Activated CD8-positive, alpha-beta memory T cell treated with anti-CD3 and anti-CD28 coated beads for 24 hours (primary cell): ENCODE measurements around the gene PRR14L.
"Not testable (repeated sequence)": the region's sequence is repeated elsewhere in the genome, so short reads cannot be mapped to it uniquely, and the experiment has no call there.

Experiments
- DNase-seq: peaks from one replicate; pipeline ENCODE4 v3.0.0-alpha.2; 2020

Gene PRR14L

DNA sequence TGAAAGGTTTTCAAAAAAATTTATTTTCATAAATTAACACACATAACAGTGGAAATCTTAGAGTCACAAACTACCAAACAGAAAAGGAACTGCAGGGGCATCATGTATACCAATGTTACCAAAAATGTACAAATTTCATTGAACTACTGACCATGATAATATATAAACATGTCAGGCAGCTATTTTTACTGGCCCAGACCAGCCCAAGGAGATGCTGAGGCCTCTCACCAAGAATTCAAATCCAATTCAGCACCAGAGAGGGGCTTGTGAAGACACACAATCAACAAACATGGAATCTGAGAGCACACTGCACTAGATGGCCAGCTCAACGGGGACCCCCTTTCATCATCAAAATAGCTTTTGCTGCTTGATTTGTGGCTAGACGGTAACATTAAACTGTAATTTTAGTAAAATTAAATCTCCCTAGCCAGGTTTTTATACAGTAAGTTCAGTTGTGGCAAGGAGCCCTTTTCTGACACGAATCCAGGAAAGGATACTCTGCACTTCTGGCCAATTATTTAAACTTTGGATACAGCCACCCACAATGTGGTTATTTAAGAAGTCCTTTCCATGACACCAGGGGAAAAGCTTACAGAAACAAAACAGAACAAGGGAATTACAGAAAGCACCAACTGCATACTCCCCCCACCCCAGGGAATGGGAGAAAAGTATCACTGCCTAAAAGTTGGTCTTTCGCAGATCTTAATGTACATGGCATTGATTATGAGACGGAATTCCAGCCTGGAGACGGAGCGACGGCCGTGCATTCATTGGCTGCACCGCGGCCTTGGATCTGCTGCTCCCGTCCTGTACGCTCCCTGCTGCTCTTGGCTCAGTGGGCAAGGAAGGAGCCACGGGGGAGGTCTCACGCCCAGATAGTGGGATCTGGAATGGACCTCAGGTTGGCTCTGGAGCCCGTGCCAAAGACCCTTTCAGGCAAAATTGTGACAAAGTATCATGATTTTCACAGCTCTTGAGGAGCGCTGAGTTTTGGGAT is 68.3 kb downstream of the PRR14L start:
- no peak for DNase-seq

DNA sequence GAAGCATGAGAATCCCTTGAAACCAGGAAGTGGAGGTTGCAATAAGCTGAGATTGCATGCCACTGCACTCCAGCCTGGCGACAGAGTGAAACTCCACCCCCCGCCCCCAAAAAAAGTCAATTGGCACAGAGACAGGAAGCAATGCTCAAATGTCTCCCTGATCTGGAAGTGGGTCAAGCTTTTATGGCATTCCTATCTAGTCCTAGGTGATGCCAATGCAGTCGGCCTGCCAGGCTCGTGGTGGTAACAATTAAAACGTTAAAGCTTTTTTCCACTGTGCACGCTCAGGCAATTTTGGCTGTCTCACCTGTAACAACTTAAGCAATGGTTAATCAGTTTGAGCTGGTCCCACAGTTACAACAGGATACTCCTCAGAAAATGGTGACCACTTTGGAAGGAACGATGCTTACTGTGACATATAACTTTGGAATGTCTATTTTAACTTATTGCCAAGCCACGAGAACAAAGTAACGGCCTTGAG is 69.0 kb downstream of the PRR14L start:
- no peak for DNase-seq

DNA sequence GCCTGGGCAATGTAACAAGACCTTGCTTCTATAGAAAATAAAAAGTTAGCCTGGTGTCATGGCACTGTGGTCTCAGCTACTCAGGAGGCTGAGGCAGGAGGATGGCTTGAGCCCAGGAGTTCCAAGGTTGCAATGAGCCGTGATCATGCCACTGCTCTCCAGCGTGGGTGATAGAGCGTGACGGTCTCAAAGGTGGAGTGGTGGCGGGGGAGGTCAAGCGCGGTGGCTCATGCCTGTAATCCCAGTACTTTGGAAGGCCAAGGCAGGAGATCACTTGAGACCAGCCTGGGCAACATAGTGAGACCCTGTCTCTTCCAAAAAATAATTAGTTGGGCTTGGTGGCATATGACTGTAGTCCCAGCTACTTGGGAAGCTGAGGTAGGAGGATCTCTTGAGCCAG is 71.2 kb downstream of the PRR14L start:
- DNase-seq, result no peak

DNA sequence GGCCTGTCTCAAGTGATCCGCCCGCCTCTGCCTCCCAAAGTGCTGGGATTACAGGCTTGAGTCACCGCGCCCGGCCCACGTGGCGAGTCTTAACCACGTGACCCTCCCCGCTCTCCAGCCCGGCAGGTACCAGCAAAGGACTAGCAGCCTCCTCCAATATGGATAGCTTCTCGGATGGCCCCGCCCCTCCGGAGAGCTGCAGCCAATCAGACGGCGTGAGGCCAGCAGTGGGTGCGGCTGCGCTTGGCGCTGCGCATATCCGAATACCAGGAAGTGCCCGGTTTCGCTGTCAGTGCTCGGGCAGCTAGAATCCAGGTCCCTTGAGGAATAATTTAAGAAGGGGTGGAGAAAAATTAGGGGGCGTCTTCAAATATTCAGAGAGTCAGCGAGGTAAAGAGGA is 73.2 kb downstream of the PRR14L start:
- DNase-seq, result peak; percentile 95

DNA sequence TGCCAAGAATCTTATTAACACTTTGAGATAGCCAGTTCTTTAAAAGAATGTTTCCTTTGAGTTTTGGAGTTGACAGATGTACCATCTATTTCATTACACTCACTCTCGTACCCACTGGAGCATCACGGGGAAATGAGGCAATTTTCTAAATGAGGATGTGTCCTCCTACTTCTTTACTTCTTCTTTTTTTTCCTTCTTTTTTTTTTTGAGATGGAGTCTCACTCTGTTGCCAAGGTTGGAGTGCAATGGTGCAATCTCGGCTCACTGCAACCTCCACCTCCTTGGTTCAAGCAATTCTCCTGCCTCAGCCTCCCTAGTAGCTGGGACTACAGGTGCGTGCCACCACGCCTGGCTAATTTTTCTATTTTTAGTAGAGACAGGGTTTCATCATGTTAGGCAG is 75.7 kb downstream of the PRR14L start:
- DNase-seq, result not testable (repeated sequence)

DNA sequence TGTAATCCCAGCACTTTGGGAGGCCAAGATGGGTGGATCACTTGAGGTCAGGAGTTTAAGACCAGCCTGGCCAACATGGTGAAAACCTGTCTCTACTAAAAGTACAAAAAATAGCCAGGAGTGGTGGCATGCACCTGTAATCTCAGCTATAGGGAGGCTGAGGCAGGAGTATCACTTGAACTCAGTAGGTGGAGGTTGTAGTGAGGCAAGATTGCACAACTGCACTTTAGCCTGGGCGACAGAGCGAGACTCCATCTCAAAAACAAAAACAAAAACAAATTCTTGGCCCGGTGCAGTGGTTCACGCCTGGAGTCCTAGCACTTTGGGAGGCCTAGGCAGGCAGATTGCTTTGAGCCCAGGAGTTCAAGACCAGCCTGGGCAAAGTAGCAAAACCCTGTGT is 81.1 kb downstream of the PRR14L start:
- DNase-seq, result not testable (repeated sequence)

DNA sequence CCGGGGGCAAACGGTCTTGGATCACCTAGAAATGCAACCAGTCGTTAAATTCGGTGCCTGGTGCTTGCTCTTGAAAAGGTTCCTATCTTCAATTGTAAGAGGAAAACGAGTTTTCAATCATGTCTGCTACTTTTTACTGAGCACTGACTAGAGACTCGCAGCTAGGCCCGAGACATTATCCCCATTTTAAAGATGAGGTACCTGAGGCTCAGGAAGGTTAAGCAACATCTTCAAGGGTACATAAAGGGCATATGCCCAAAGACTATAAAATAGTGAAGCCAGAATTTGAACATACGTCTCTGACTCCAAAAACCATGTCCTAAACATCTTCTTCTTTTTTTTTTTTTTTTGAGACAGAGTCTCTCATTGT is 87.3 kb downstream of the PRR14L start:
- no peak for DNase-seq

DNA sequence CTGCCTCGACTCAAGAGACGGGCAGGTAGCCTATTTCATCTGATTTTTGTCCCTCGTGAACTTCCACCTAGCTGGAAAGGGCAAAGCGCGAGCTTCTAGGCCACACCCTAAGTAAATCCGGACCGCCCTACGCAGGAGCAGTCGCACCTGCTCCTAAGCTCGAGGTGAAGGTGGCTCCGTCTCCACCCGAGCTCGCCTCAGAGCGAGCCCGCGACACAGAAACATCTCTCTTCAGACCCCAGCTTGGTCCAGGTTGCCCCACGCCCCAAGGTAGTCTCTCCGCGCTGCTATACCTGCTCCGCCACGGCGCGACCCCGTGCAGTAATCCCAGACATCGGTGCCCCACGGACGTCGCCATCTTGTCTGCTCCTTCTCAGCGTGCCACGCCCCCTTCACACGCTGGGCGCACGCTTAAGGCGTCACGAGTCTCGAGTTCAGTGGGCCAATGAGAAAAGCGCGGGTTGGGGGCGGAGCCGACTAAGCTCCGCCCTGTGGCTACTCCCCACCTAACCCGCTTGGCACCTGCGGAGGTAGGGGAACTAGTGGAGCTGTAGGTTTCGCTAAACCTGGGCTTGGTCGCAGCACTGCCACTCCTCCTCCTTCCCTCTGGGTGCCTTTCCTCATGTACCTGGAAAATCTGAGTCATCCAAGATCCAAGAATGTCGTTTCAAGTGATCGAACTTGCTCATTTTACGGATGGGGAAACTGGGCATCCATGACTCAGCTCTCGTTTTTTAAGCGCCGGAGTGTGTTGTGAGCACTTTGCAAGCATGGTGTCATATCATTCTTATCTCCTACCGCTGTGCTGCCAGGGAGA is 87.9 kb downstream of the PRR14L start, which contains the start of gene PISD:
TSS of gene PISD (minus strand) at position 365 of the 817 bp plus-strand sequence. CDS start at position 358, 7 bp downstream.
- DNase-seq, result peak; percentile 99

DNA sequence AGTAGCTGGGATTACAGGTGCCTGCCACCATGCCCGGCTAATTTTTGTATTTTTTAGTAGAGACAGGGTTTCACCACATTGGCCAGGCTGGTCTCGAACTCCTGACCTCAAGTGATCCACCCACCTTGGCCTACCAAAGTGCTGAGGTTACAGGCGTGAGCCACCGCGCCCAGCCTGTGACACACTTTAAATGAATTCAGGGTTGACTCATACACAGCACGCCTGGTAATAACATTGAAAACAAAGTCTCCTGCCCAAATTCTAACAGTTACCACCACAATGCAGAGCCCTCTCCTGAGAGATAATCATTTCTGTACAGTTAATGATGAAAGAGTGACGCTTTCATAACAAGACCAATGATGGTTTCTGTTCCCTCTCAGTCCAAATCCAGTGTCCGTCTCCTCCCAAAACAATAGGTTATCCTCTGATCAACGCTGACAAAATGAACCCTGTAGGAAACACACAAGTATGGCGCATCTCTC is 89.0 kb downstream of the PRR14L start:
- peak; percentile 68 for DNase-seq

DNA sequence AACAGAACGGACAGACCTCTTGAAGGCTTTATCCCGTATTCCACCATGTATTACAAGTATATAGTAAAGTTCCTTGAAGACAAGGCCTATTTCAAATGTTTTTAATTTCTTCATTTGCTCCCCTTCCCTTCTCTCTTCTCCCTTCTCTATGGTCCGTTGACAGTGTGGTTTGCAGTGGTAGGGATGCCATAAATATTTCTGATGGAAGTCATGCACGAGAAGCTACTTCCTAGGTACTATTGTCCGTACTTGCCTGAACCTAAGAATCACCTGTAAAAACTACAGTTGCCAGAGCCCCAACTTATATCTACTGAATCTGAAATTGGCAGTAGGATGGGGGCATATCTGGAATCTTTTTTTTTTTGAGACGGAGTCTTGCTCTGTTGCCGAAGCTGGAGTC is 90.7 kb downstream of the PRR14L start:
- DNase-seq, result no peak

DNA sequence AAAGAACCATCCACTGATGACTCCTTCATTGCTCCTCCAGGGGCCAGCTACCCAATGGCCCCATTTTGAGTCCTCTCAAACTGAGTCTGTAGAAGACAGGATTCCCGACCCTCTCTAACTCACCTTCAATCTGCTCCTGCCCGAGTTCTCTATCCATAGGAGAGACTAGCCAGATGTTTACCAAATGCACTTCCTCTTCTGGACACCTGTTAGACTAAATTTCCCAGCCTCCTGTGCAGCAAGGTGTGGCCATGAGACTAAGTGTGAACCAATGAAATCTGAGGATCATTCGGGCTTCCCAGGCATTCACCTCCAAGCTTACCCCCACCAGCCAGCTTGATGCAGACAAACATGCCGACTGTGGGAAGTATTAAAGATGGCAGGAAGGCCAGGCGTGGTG is 95.5 kb downstream of the PRR14L start:
- no peak for DNase-seq

DNA sequence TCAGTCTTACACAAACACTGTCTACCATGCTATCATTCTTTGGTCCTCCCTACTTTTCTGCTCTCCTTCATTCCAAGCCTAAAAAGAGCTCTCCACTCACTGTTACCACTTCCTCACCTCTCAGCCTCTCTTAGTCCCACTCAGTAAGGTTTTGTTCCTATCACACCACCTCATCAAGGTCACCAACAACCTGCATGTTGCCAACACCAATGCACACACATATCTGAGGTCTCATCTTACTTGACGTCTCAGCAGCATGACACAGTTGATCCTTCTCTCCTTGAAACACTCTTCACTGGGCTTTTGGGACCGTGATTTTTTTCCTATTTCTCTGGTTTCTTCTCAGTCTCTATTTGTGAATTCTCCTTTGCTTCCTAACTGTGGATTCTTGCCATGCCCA is 96.0 kb downstream of the PRR14L start:
- DNase-seq, result no peak

DNA sequence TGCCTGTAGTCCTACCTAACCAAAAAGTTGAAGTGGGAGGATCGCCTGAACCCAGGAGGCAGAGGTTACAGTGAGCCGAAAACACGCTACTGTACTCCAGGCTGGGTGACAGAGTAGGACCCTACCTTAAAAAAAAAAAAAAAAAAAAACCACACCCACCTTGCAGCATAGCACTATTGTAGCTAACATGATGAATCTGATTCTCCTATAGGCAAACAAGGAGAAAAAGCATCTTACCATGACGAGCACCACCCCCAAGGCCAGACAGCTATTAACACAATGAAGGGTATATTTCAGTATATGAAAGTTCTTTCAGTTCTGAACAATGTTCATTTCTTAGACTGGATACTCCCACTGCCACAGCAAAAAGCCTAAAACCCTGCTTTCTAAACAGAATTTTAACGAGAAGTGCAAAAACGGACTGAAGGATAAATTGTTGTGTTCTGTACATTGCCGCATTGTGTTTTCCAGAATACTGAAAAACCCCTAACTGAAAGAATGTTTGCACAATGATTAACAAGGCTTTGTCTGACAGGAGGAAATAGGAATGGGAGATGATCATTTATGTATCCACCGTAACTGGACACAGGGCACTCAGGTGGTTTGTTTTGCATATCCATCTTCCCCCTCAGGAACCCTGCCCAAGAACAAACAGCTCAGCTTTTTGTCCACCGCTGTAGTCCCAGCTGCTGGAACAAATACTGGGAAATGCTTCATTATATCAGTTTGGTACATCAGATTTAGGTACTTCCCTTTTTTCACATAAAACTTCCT is 96.8 kb downstream of the PRR14L start:
- no peak for DNase-seq

DNA sequence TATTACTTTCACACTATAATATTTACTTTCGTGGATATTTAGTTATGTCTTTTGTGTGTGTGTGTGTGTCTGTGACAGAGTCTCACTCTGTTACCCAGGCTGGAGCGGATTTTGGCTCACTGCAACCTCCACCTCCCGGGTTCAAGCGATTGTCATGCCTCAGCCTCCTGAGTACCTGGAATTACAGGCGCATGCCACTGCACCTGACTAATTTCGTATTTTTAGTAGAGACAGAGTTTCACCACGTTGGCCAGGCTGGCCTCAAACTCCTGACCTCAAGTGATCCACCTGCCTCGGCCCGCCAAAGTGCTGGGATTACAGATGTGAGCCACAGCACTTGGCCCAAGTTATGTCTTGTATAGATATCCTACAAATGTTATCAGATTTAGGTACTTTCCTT is 97.8 kb downstream of the PRR14L start:
- DNase-seq, result no peak

DNA sequence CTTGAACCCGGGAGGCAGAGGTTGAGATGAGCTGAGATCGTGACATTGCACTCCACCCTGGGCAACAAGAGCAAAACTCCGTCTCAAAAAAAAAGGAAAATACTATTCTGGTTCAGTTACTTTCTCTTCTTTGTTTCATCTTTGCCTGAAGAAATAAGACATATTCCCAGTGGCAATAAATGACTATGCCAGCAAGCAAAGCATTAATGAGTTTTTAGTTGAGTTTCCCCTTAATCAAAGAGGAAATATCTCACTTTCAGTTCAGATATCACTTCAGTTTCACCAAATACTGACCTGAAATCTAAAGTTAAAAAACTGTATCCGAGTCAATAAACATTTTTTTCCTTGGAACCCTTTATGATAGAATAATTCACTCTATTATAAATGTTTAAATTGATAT is 98.3 kb downstream of the PRR14L start:
- no peak for DNase-seq

DNA sequence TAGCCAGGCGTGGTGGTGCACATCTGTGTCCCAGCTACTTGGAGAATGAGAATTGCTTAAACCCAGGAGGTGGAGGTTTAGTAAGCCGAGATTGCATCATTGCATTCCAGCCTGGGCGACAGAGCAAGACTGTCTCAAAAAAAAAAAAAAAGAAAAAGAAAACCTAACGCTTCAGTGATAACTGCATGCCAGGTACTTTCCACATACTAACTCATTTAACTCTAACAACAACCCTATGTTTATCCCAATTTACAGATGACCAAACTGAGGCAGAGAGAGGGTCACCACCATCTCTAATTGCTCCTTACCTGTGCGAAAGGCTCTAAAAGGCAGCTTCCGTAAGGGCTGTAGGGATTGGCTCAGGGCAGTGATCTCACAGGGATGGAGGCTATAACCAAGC is 99.5 kb downstream of the PRR14L start:
- no peak for DNase-seq

DNA sequence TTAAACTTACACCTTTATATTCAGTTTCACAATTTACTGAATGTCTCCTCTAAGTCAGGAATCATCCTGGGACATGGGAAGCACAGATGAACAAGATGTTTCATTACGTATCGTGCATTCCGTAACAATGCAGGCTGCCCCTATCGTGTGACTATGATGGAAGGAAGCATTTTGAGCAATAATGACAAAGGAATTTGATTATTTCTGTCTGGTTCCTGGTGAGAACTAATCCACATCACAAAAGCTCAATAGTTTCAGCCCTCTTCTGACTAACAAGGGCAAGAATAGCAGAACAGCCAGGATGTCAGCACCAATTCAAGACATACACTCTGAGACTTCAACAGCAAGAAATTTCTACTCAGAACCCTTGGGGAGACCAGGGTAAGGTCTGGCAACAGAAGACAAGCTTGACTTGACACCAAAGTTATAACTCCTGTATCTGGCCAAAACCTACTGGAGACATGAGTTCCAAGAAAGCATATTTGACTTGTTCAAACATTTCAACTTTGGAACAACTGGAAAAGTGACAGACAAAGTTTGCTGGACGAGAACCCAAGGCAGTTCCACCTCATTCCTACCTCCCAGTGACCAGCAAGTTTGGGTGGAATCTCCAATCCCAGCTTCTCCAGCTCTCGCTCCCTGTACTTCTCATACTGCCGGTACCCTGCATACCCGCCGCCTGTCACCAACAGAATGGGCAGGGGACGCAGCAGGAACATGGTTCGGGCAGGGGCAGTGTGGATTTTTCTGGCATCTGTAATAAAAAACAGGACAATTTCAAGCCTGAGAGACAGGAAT is 102.2 kb downstream of the PRR14L start:
- DNase-seq, result no peak

DNA sequence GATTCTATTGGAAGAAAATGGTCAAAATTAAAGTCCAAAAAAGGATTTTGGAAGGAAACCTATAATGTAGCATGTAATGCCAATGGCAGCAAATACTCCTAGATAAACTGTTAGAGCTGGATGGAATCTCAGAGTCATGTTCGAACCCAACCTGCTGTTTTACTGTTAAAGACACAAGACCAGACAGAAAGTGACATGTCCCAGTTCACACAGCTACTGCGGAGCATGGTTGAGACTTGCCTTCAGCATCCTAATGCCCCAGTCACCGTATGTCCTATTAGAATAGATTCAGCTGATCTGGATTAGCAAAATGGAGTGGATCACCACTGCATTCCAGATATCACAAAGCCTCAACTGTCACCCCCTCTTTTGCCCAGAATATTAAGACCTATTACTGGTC is 102.9 kb downstream of the PRR14L start:
- DNase-seq, result no peak

DNA sequence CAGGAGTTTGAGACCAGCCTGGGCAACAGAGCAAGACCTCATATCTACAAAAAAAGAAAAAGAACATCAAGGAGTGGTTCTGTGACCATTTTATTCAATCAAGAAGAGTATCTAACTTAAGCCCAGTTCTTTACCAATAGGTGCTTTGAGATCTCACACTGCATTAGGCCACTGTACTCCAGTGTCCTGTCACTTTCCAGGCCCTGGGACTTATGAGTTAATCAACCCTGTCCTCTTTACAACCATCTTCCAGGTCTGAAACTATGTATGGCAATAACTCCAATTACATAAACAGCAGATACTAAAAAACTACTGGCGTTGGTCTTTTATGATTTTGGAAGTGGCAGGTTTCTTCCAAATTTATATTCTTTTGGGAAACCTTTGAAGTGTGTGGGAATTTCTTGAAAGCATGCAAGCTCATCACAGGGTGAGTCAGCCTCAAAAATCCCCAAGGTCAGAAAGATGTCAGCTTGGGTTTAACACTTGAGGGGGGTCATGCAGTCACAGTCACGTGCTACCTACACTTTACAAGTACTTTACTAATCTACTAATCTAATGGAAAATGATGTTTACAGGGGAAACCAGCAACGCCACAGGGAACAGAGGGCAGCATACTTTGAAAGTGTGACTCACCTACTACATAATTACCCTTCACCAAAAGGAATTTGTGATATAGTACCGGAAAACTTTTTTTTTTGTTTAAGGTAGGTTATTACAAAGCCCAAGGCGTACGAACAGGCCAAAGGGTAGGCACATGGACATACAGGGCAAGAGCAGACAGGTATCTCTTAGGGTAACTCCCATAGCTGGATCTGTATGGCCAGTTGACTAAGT is 103.5 kb downstream of the PRR14L start:
- peak; percentile 62 for DNase-seq

DNA sequence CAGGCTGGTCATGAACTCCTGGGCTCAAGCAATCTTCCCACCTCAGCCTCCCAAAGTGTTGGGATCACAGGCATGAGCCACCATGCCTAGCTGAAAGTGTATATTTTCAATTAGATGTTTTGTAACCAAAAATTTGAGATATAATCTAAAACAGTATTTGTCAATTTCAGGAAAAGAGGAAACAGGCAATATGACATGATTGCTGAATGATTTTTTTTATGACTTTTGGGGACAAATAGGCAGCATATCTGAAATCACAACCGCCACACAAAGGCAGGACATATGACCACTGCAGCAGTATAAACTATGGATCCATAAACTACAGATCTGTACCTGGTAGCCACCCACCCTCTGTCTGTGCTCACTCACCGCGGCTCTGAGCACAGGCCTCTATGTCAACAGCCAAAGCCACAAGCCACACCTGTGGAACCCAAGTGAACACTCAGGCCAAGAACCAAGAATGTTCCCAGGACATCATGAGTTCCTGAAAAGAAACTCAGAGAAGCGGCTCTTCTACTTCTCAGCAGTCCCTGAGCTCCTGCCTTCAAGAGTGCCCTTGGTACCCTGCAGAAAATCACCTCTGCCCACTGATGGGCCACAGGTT is 110.4 kb downstream of the PRR14L start:
- no peak for DNase-seq
